Gastroesophageal sphincter (tissue), 3 donors: ENCODE results near the gene BRDT.

Experiments used
- EP300 ChIP-seq: sonication (generic); formaldehyde crosslinking; IDR thresholded peaks from one replicate; pipeline ENCODE4 v1.6.1; 2017; ENCODE audit warnings: antibody characterized with exemption, mild to moderate bottlenecking
- TF ChIP-seq, protein P1 (sequence below), 4 experiments: fragments of 200-600 bp in 2 of 4; fragments of 450-650 bp in 2 of 4; sonication (generic) in 1 of 4; IDR thresholded peaks; one replicate each; pipeline ENCODE4 v1.5.1; 2017 to 2019; ENCODE audit warnings: antibody characterized with exemption in 4 of 4, mild to moderate bottlenecking in 2 of 4, moderate library complexity in 2 of 4

DNA sequence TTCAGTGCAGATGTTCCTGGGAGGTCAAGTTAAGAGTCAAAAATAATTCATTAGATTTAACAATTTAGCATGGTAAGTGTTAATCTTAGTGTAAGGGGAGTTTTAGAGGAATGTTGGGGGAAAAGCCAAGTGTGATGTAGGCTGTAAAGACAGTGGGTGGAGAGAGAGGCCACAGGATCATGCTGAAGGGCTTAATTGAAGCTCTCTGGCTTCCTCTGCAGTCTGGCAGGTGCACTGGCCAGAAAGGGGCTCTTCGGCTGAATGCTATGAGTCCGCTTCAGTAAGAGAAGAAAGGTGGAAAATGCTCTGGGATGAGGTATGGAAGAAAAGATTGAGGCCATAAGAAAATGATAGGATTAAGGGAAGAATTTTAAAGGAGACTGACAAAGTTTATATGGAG lies 3.0 kb downstream of the BRDT start:
- TF ChIP-seq, protein P1, sequence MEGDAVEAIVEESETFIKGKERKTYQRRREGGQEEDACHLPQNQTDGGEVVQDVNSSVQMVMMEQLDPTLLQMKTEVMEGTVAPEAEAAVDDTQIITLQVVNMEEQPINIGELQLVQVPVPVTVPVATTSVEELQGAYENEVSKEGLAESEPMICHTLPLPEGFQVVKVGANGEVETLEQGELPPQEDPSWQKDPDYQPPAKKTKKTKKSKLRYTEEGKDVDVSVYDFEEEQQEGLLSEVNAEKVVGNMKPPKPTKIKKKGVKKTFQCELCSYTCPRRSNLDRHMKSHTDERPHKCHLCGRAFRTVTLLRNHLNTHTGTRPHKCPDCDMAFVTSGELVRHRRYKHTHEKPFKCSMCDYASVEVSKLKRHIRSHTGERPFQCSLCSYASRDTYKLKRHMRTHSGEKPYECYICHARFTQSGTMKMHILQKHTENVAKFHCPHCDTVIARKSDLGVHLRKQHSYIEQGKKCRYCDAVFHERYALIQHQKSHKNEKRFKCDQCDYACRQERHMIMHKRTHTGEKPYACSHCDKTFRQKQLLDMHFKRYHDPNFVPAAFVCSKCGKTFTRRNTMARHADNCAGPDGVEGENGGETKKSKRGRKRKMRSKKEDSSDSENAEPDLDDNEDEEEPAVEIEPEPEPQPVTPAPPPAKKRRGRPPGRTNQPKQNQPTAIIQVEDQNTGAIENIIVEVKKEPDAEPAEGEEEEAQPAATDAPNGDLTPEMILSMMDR (IDR thresholded peaks at IDR 0.05), result no peak
- no peak for TF ChIP-seq EP300
